Caco-2 (cell line): ENCODE measurements around the gene JAML. TPM values are rescaled to one million over a fixed set of nuclear protein-coding genes. Genes with fewer than 3 reads are reported as not detected.

Source experiments
- BruUV-seq: library from RNA; stranded (reverse); fragments of 400-500 nt; replicated peaks from 2 replicates; lab custom pipeline; 2021; lab: Mats Ljungman, UMichigan
- CTCF ChIA-PET: fragments of 300-600 bp; sonication (Branson Sonifier 250); formaldehyde crosslinking; loops from one replicate; lab custom pipeline; 2022; ENCODE audit warnings: antibody characterized with exemption; lab: Charles Lee
- POLR2A ChIA-PET: fragments of 300-600 bp; sonication (Branson Sonifier 250); formaldehyde crosslinking; loops from one replicate; lab custom pipeline; 2022; ENCODE audit warnings: antibody characterized with exemption; lab: Charles Lee
- DNase-seq, 2 experiments: peaks; one replicate each; pipeline versions ENCODE4 v3.0.0 to v3.0.0-alpha.2; 2020 to 2022
- H3K27me3 ChIP-seq: replicated peaks from 2 replicates; pipeline ENCODE4 v1.6.0; 2011; ENCODE audit warnings: low read length; ENCODE audit not compliant: control insufficient read depth, insufficient read depth
- H3K36me3 ChIP-seq: 2 replicates; pipeline ENCODE4 v1.5.1; 2011; ENCODE audit warnings: low read length; ENCODE audit not compliant: control insufficient read depth, insufficient read depth
- H3K4me1 ChIP-seq: fragments of 250-450 bp; sonication (Bioruptor Pico); 2 replicates; pipeline ENCODE4 v1.5.1; 2020; ENCODE audit warnings: mild to moderate bottlenecking
- H3K4me3 ChIP-seq: 2 replicates; pipeline ENCODE4 v1.5.1; 2011; ENCODE audit warnings: low read depth, mild to moderate bottlenecking, control low read depth, low read length
- H3K9me3 ChIP-seq: fragments of 250-450 bp; sonication (Bioruptor Pico); 2 replicates; pipeline ENCODE4 v1.5.1; 2020; ENCODE audit warnings: mild to moderate bottlenecking, moderate library complexity
- H3K27ac Mint-ChIP-seq: one replicate; pipeline ENCODE4 v1.8.0; 2022; ENCODE audit warnings: mixed read lengths; ENCODE audit not compliant: unreplicated experiment
- H3K27me3 Mint-ChIP-seq: one replicate; pipeline ENCODE4 v1.8.0; 2022; ENCODE audit warnings: mixed read lengths; ENCODE audit not compliant: insufficient read depth, unreplicated experiment
- H3K36me3 Mint-ChIP-seq: one replicate; pipeline ENCODE4 v1.8.0; 2022; ENCODE audit warnings: mild to moderate bottlenecking, mixed read lengths; ENCODE audit not compliant: insufficient read depth, unreplicated experiment
- H3K4me1 Mint-ChIP-seq: one replicate; pipeline ENCODE4 v1.8.0; 2022; ENCODE audit warnings: low read depth, mixed read lengths; ENCODE audit not compliant: unreplicated experiment
- H3K4me3 Mint-ChIP-seq: one replicate; pipeline ENCODE4 v1.8.0; 2022; ENCODE audit warnings: mild to moderate bottlenecking, moderate library complexity, mixed read lengths; ENCODE audit not compliant: unreplicated experiment
- H3K9me3 Mint-ChIP-seq: one replicate; pipeline ENCODE4 v1.8.0; 2022; ENCODE audit warnings: mixed read lengths; ENCODE audit not compliant: unreplicated experiment
- CTCF ChIP-seq, 2 experiments: fragments of 200-600 bp in 1 of 2; IDR thresholded peaks; 1 replicate in 1 of 2; 2 replicates in 1 of 2; pipeline versions ENCODE4 v1.5.1 to v1.8.0; 2011 to 2022; ENCODE audit warnings: antibody characterized with exemption in 1 of 2, control low read depth in 1 of 2, inconsistent platforms in 1 of 2, low read depth in 1 of 2, low read length in 1 of 2, mild to moderate bottlenecking in 1 of 2, moderate library complexity in 1 of 2; ENCODE audit not compliant: insufficient read depth in 1 of 2, severe bottlenecking in 1 of 2, unreplicated experiment in 1 of 2
- intact Hi-C: fragments of 100-400 bp; cut with micrococcal nuclease; formaldehyde crosslinking; loops from one replicate; pipeline ENCODE4 v1.10.0; 2022; ENCODE audit not compliant: unreplicated experiment
- total RNA-seq: library from RNA; stranded (reverse); gene quantifications from 2 replicates; pipeline ENCODE4 v1.2.3, GENCODE V29; 2022

JAML gene
- total RNA-seq, 1 experiment from 2014 or later = 8.9 TPM

- Histone ChIP-seq H3K27me3 (no peaks in the 10 kb centered on the region), H3K4me3 (peak overlapping the region; percentile 83), H3K36me3 (peaks cover 27% of the 10 kb centered on the region), H3K9me3 (no peaks in the 10 kb centered on the region), H3K4me1 (peaks cover 23% of the 10 kb centered on the region; the same call in 1 of the 2 replicates)
- no peak for DNase-seq
- ChIA-PET POLR2A (interaction anchor here (2.4 kb wide), 1 partner anchor 11 kb away, joined by 24 read pairs; the partner anchor contains the start of gene MPZL3), CTCF (interaction anchor here (1.3 to 3.0 kb wide), 5 partner anchors 11 to 65 kb away, joined by 4 to 34 read pairs (median 9); partner anchors contain the start of gene MPZL3)
- H3K27me3 Mint-ChIP-seq = no peaks in the 10 kb centered on the region
- H3K36me3 Mint-ChIP-seq = peaks cover 44% of the 10 kb centered on the region
- intact Hi-C loops = no loop called here
- H3K27ac Mint-ChIP-seq = peak overlapping the region; percentile 96
- H3K4me1 Mint-ChIP-seq = peaks cover 15% of the 10 kb centered on the region
- TF ChIP-seq CTCF (IDR thresholded peaks at IDR 0.05; ENCODE audit: insufficient read depth in 1 of 2, low read depth in 1 of 2, low read length in 1 of 2, severe bottlenecking in 1 of 2, unreplicated experiment in 1 of 2) = no peak
- peak overlapping the region; percentile 91 for H3K4me3 Mint-ChIP-seq
- no peaks in the 10 kb centered on the region for H3K9me3 Mint-ChIP-seq
- BruUV-seq = no TSS peak
Observed at GRCh38 chr11:118263112-118263511, 38.3 kb upstream of the JAML start.

DNA sequence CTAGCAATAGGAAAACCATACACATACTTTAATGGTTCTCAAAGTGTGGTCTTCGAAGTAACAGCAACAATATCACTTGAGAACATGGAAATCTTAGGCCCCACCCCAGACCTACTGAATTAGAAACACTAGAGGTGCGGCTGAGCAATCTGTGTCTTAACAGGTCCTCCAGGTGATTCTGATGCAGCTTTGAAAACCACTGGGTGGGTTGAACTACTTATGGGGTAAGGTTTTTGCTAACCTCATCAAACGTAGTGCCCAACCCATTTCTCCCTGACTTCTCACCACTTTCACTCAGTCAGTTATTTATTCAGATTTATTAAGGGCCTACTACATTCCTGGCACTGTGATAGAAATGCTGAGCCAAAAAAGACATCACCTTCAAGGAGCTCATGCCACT lies 35.5 kb upstream of the JAML start:
- TF ChIP-seq CTCF (IDR thresholded peaks at IDR 0.05; ENCODE audit: insufficient read depth in 1 of 2, low read depth in 1 of 2, low read length in 1 of 2, severe bottlenecking in 1 of 2, unreplicated experiment in 1 of 2) = no peak
- H3K4me3 ChIP-seq = no peak overlapping the region
- peaks cover 5% of the 10 kb centered on the region for H3K4me1 Mint-ChIP-seq
- ChIA-PET POLR2A (no interaction called here), CTCF (interaction anchor here (0.6 to 1.2 kb wide), 3 partner anchors 30 to 62 kb away, joined by 3 read pairs; no protein-coding TSS in a partner anchor)
- no peaks in the 10 kb centered on the region for H3K27me3 ChIP-seq
- H3K9me3 ChIP-seq = no peaks in the 10 kb centered on the region
- no peak for DNase-seq
- intact Hi-C loops = no loop called here
- peaks cover 62% of the 10 kb centered on the region for H3K36me3 Mint-ChIP-seq
- H3K27ac Mint-ChIP-seq = no peak overlapping the region
- H3K36me3 ChIP-seq = peaks cover 31% of the 10 kb centered on the region
- no peaks in the 10 kb centered on the region for H3K9me3 Mint-ChIP-seq
- H3K4me3 Mint-ChIP-seq = no peak overlapping the region
- peaks cover 15% of the 10 kb centered on the region; the same call in 1 of the 2 replicates for H3K4me1 ChIP-seq
- no TSS peak for BruUV-seq
- no peaks in the 10 kb centered on the region for H3K27me3 Mint-ChIP-seq

- DNase-seq = no peak
- no peaks in the 10 kb centered on the region for H3K27me3 Mint-ChIP-seq
- BruUV-seq = no TSS peak
- Histone ChIP-seq H3K9me3 (no peaks in the 10 kb centered on the region), H3K27me3 (no peaks in the 10 kb centered on the region), H3K4me3 (no peak overlapping the region), H3K4me1 (0 out of 2 replicates have a peak, but pooled peaks cover 5% of the 10 kb centered on the region), H3K36me3 (peaks cover 31% of the 10 kb centered on the region)
- no peaks in the 10 kb centered on the region for H3K9me3 Mint-ChIP-seq
- intact Hi-C loops = no loop called here
- H3K4me1 Mint-ChIP-seq = peaks cover 5% of the 10 kb centered on the region
- no peak overlapping the region for H3K4me3 Mint-ChIP-seq
- peaks cover 68% of the 10 kb centered on the region for H3K36me3 Mint-ChIP-seq
- TF ChIP-seq CTCF (IDR thresholded peaks at IDR 0.05; ENCODE audit: insufficient read depth in 1 of 2, low read depth in 1 of 2, low read length in 1 of 2, severe bottlenecking in 1 of 2, unreplicated experiment in 1 of 2) = no peak
- ChIA-PET CTCF (interaction anchor here (0.6 to 1.1 kb wide), 2 partner anchors 60 to 156 kb away, joined by 3 to 4 read pairs; no protein-coding TSS in a partner anchor), POLR2A (no interaction called here)
- no peak overlapping the region for H3K27ac Mint-ChIP-seq
Observed at GRCh38 chr11:118259138-118259537, 34.3 kb upstream of the JAML start.
